Measurements from ENCODE around the gene ACVR2A.

GRCh38 chr2:147925886-147926285, 81.1 kb downstream of the ACVR2A start:
- TF ChIP-seq POLR2AphosphoS5 (IDR thresholded peaks at IDR 0.05; ENCODE audit: low read depth, low read length) (no peak), REST (IDR thresholded peaks at IDR 0.05; ENCODE audit: insufficient read depth in 1 of 2, low read depth in 2 of 2, low read length in 2 of 2) (no peak)

Measured in PFSK-1 (cell line).